HepG2 (cell line): ENCODE data around the gene DNAJB12. TPM values are rescaled to one million over a fixed set of nuclear protein-coding genes. Genes with fewer than 3 reads are reported as not detected.
A peak's percentile ranks its signal among the peaks of the same experiment; 100 is the strongest.

ENCODE experiments used
- ATF1 ChIP-seq: IDR thresholded peaks from 2 replicates; pipeline ENCODE4 v1.6.1; 2016; ENCODE audit warnings: mild to moderate bottlenecking, control low read depth
- CHCHD3 ChIP-seq: sonication (generic); formaldehyde crosslinking; IDR thresholded peaks from 2 replicates; pipeline ENCODE4 v1.8.0; 2022; ENCODE audit warnings: mild to moderate bottlenecking, missing genetic modification reagents, moderate library complexity
- CHD2 ChIP-seq: IDR thresholded peaks from 2 replicates; pipeline ENCODE4 v1.6.1; 2011; ENCODE audit warnings: low read depth, low read length, improper control_type of control experiment
- EP300 ChIP-seq, 3 experiments: sonication (generic) in 1 of 3; formaldehyde crosslinking in 1 of 3; IDR thresholded peaks; 2 replicates each; pipeline versions ENCODE4 v1.5.1 to v1.6.1; 2011 to 2020; ENCODE audit warnings: low read depth in 2 of 3, low read length in 2 of 3, borderline replicate concordance in 1 of 3, improper control_type of control experiment in 1 of 3, mild to moderate bottlenecking in 1 of 3, missing genetic modification reagents in 1 of 3, moderate library complexity in 1 of 3
- FOSL1 ChIP-seq: sonication (generic); formaldehyde crosslinking; IDR thresholded peaks from 2 replicates; pipeline ENCODE4 v1.9.0; 2021; ENCODE audit warnings: missing genetic modification reagents, borderline replicate concordance
- GATAD2A ChIP-seq: IDR thresholded peaks from 2 replicates; pipeline ENCODE4 v1.6.1; 2016
- HES4 ChIP-seq: sonication (generic); formaldehyde crosslinking; IDR thresholded peaks from 2 replicates; pipeline ENCODE4 v1.9.0; 2021; ENCODE audit warnings: mild to moderate bottlenecking, missing genetic modification reagents, borderline replicate concordance
- IKZF1 ChIP-seq: fragments of 450-650 bp; IDR thresholded peaks from 2 replicates; pipeline ENCODE4 v1.7.1; 2016
- KAT7 ChIP-seq: IDR thresholded peaks from 2 replicates; pipeline ENCODE4 v1.6.1; 2018; ENCODE audit warnings: borderline replicate concordance, missing compliant biosample characterization
- MLLT10 ChIP-seq: sonication (generic); formaldehyde crosslinking; IDR thresholded peaks from 2 replicates; pipeline ENCODE4 v1.4.0; 2020; ENCODE audit warnings: missing genetic modification reagents
- NFE2L1 ChIP-seq: sonication (generic); formaldehyde crosslinking; IDR thresholded peaks from 2 replicates; pipeline ENCODE4 v1.4.0; 2020; ENCODE audit warnings: missing genetic modification reagents, mild to moderate bottlenecking, borderline replicate concordance
- PRPF4 ChIP-seq: fragments of 200-400 bp; formaldehyde crosslinking; IDR thresholded peaks from 2 replicates; pipeline ENCODE4 v1.6.1; 2016; ENCODE audit warnings: low read length, low read depth; ENCODE audit not compliant: poor library complexity, severe bottlenecking
- SMC3 ChIP-seq: IDR thresholded peaks from 2 replicates; pipeline ENCODE4 v1.6.1; 2011; ENCODE audit warnings: low read length, improper control_type of control experiment
- SRY ChIP-seq: sonication (generic); formaldehyde crosslinking; IDR thresholded peaks from 2 replicates; pipeline ENCODE4 v1.8.0; 2022; ENCODE audit warnings: mild to moderate bottlenecking, missing genetic modification reagents
- ZNF354B ChIP-seq: sonication (generic); formaldehyde crosslinking; IDR thresholded peaks from 2 replicates; pipeline ENCODE4 v1.8.0; 2022; ENCODE audit warnings: mild to moderate bottlenecking, missing genetic modification reagents
- ZNF691 ChIP-seq: sonication (generic); formaldehyde crosslinking; IDR thresholded peaks from 2 replicates; pipeline ENCODE4 v1.4.0; 2020; ENCODE audit warnings: missing genetic modification reagents, low read depth, mild to moderate bottlenecking, borderline replicate concordance
- polyA plus RNA-seq, 8 experiments: library from polyadenylated mRNA; depleted of rRNA in 3 of 8; stranded (reverse) in 7 of 8; unstranded in 1 of 8; fragments of >200 nt; fragmentation: Illumina TruSeq in 4 of 8; extraction: Trizol in 4 of 8; gene quantifications; 2 replicates each; pipeline versions ENCODE4 v1.2.1 to v1.2.3, GENCODE V29; 2011 to 2016; ENCODE audit warnings: low read depth in 4 of 8, missing spikeins in 1 of 8, mixed read lengths in 1 of 8; ENCODE audit not compliant: insufficient read depth in 1 of 8
- total RNA-seq, 5 experiments: library from RNA; depleted of rRNA; stranded (reverse); fragments of >200 nt; fragmentation: Illumina TruSeq; extraction: Trizol; gene quantifications; 2 replicates each; pipeline ENCODE4 v1.2.3, GENCODE V29; 2016; ENCODE audit warnings: low read depth in 1 of 5
- TF ChIP-seq, protein P1 (sequence below): IDR thresholded peaks from 2 replicates; pipeline ENCODE4 v1.6.1; 2016; ENCODE audit warnings: missing biosample characterization, missing genetic modification reagents, low read depth
- TF ChIP-seq, protein P2 (sequence below): sonication (generic); formaldehyde crosslinking; conservative IDR thresholded peaks from 2 replicates; pipeline ENCODE4 v1.4.0; 2020; ENCODE audit warnings: mild to moderate bottlenecking, missing genetic modification reagents, moderate library complexity
- TF ChIP-seq, protein P3 (sequence below): IDR thresholded peaks from 2 replicates; pipeline ENCODE4 v1.4.0; 2020; ENCODE audit warnings: mild to moderate bottlenecking, missing genetic modification reagents

The DNAJB12 gene
- total and polyA plus RNA-seq, 2 of the 13 experiments (the other 11 are each of a cell fraction or from before 2014, with no cell fraction given): 10.8 to 18.2 TPM

GRCh38 chr10:72331575-72332422 is 22.9 kb downstream of the DNAJB12 start (continued):
- TF ChIP-seq PRPF4: no peak
- no peak for TF ChIP-seq IKZF1
- no peak for TF ChIP-seq HES4 (CRISPR knock-in tag)
- no peak for TF ChIP-seq MLLT10
- TF ChIP-seq ZNF691 (CRISPR knock-in tag): peak; percentile 58
- no peak for TF ChIP-seq FOSL1 (CRISPR knock-in tag)
- no peak for TF ChIP-seq NFE2L1 (CRISPR knock-in tag)
- peak in 1 of 2 experiments; percentile 44; a peak in 1 of 4 replicates for TF ChIP-seq EP300 (IDR thresholded peaks at IDR 0.05; ENCODE audit: low read depth in 2 of 2, low read length in 2 of 2)
- peak; percentile 35; the same call in 1 of the 2 replicates for TF ChIP-seq EP300 (CRISPR knock-in tag; IDR thresholded peaks at IDR 0.05; ENCODE audit: borderline replicate concordance)
- TF ChIP-seq, protein P1, sequence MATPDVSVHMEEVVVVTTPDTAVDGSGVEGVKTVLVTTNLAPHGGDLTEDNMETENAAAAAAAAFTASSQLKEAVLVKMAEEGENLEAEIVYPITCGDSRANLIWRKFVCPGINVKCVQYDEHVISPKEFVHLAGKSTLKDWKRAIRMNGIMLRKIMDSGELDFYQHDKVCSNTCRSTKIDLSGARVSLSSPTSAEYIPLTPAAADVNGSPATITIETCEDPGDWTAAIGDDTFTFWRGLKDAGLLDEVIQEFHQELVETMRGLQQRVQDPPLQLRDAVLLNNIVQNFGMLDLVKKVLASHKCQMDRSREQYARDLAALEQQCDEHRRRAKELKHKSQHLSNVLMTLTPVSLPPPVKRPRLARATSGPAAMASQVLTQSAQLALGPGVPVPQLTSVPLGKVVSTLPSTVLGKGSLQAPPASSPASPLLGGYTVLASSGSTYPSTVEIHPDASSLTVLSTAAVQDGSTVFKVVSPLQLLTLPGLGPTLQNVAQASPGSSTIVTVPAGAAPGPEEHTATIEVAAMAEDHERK: no peak
- TF ChIP-seq GATAD2A: peak; percentile 45; the same call in 1 of the 2 replicates
- no peak for TF ChIP-seq ATF1 (CRISPR knock-in tag)
- TF ChIP-seq KAT7 (CRISPR knock-in tag): no peak
- TF ChIP-seq SMC3: no peak
- TF ChIP-seq, protein P2, sequence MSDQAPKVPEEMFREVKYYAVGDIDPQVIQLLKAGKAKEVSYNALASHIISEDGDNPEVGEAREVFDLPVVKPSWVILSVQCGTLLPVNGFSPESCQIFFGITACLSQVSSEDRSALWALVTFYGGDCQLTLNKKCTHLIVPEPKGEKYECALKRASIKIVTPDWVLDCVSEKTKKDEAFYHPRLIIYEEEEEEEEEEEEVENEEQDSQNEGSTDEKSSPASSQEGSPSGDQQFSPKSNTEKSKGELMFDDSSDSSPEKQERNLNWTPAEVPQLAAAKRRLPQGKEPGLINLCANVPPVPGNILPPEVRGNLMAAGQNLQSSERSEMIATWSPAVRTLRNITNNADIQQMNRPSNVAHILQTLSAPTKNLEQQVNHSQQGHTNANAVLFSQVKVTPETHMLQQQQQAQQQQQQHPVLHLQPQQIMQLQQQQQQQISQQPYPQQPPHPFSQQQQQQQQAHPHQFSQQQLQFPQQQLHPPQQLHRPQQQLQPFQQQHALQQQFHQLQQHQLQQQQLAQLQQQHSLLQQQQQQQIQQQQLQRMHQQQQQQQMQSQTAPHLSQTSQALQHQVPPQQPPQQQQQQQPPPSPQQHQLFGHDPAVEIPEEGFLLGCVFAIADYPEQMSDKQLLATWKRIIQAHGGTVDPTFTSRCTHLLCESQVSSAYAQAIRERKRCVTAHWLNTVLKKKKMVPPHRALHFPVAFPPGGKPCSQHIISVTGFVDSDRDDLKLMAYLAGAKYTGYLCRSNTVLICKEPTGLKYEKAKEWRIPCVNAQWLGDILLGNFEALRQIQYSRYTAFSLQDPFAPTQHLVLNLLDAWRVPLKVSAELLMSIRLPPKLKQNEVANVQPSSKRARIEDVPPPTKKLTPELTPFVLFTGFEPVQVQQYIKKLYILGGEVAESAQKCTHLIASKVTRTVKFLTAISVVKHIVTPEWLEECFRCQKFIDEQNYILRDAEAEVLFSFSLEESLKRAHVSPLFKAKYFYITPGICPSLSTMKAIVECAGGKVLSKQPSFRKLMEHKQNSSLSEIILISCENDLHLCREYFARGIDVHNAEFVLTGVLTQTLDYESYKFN (CRISPR knock-in tag): peak; percentile 59; the same call in 1 of the 2 replicates
- TF ChIP-seq, protein P3, sequence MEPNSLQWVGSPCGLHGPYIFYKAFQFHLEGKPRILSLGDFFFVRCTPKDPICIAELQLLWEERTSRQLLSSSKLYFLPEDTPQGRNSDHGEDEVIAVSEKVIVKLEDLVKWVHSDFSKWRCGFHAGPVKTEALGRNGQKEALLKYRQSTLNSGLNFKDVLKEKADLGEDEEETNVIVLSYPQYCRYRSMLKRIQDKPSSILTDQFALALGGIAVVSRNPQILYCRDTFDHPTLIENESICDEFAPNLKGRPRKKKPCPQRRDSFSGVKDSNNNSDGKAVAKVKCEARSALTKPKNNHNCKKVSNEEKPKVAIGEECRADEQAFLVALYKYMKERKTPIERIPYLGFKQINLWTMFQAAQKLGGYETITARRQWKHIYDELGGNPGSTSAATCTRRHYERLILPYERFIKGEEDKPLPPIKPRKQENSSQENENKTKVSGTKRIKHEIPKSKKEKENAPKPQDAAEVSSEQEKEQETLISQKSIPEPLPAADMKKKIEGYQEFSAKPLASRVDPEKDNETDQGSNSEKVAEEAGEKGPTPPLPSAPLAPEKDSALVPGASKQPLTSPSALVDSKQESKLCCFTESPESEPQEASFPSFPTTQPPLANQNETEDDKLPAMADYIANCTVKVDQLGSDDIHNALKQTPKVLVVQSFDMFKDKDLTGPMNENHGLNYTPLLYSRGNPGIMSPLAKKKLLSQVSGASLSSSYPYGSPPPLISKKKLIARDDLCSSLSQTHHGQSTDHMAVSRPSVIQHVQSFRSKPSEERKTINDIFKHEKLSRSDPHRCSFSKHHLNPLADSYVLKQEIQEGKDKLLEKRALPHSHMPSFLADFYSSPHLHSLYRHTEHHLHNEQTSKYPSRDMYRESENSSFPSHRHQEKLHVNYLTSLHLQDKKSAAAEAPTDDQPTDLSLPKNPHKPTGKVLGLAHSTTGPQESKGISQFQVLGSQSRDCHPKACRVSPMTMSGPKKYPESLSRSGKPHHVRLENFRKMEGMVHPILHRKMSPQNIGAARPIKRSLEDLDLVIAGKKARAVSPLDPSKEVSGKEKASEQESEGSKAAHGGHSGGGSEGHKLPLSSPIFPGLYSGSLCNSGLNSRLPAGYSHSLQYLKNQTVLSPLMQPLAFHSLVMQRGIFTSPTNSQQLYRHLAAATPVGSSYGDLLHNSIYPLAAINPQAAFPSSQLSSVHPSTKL (CRISPR knock-in tag): 0 out of 2 replicates have a peak, but pooled peaks have one; percentile 24
- TF ChIP-seq CHCHD3 (CRISPR knock-in tag): no peak
- no peak for TF ChIP-seq CHD2
- no peak for TF ChIP-seq ZNF354B (CRISPR knock-in tag)
- TF ChIP-seq SRY (CRISPR knock-in tag): no peak; the same call in 1 of the 2 replicates
